ENCODE measurements around the gene FURIN.

Gene FURIN

DNA sequence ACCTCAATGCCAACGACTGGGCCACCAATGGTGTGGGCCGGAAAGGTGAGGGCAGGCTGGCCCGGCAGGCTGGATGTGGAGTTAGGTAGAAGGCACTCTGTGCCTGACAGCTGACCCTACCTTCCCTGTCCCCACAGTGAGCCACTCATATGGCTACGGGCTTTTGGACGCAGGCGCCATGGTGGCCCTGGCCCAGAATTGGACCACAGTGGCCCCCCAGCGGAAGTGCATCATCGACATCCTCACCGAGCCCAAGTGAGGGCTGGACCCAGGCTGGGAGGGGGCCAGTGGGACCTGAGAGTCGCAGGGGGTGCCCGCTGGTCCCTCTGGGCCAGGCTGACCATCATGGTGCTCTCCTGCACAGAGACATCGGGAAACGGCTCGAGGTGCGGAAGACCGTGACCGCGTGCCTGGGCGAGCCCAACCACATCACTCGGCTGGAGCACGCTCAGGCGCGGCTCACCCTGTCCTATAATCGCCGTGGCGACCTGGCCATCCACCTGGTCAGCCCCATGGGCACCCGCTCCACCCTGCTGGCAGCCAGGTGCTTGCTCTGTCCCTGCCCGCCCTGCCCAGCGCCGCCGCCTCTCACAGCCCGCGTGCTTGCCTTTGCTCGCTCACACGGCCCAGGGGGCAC lies 11.5 kb downstream of the FURIN start:
- peaks cover 65% of the 10 kb centered on the region for H3K36me3 ChIP-seq (replicated peaks)
- in situ Hi-C loops (cut with HindIII; ENCODE audit: low pct_ligation_motif_present, low sequenced_read_pairs), result no loop called here

DNA sequence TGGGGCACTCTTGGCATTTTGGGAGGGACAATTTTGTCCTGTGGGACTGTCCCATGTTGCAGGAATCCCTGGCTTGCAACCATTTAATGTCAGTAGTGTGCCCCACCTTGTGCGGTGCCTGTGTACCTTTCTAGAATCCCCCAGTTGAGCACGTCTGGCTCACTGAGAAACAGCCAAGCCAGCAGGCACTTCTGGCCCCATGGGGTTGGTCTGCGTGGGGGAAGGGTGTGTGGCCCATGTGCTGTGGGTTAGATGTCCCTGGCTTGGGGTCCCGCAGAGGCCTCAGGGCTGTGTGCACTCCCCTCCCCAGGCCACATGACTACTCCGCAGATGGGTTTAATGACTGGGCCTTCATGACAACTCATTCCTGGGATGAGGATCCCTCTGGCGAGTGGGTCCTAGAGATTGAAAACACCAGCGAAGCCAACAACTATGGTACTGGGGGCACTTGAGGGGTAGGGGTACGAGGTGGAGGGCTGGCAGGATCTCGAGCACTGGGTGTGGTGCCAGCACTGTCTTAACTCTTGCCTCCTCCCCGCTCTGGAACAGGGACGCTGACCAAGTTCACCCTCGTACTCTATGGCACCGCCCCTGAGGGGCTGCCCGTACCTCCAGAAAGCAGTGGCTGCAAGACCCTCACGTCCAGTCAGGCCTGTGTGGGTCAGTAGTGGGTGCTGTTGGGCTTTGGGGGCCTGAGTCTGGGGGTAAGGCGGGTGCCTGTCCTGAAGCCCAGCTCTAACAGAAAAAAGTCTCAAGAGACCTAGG lies 12.2 kb downstream of the FURIN start:
- in situ Hi-C loops (cut with HindIII; ENCODE audit: low pct_ligation_motif_present, low sequenced_read_pairs), result no loop called here
- TF ChIP-seq, protein P1, sequence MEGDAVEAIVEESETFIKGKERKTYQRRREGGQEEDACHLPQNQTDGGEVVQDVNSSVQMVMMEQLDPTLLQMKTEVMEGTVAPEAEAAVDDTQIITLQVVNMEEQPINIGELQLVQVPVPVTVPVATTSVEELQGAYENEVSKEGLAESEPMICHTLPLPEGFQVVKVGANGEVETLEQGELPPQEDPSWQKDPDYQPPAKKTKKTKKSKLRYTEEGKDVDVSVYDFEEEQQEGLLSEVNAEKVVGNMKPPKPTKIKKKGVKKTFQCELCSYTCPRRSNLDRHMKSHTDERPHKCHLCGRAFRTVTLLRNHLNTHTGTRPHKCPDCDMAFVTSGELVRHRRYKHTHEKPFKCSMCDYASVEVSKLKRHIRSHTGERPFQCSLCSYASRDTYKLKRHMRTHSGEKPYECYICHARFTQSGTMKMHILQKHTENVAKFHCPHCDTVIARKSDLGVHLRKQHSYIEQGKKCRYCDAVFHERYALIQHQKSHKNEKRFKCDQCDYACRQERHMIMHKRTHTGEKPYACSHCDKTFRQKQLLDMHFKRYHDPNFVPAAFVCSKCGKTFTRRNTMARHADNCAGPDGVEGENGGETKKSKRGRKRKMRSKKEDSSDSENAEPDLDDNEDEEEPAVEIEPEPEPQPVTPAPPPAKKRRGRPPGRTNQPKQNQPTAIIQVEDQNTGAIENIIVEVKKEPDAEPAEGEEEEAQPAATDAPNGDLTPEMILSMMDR (IDR thresholded peaks at IDR 0.05; ENCODE audit: low read depth, low read length, missing control alignments), result no peak

More for the DNA sequence above, 11.5 kb downstream of the FURIN start:
- TF ChIP-seq, protein P1 (IDR thresholded peaks at IDR 0.05; ENCODE audit: low read depth, low read length, missing control alignments), result no peak
- no peak overlapping the region for H3K27ac ChIP-seq
- no peak overlapping the region for H3K4me3 ChIP-seq (ENCODE audit: low read depth, low read length)
- no peak for DNase-seq
- H3K27me3 ChIP-seq (replicated peaks), result no peaks in the 10 kb centered on the region

DNA sequence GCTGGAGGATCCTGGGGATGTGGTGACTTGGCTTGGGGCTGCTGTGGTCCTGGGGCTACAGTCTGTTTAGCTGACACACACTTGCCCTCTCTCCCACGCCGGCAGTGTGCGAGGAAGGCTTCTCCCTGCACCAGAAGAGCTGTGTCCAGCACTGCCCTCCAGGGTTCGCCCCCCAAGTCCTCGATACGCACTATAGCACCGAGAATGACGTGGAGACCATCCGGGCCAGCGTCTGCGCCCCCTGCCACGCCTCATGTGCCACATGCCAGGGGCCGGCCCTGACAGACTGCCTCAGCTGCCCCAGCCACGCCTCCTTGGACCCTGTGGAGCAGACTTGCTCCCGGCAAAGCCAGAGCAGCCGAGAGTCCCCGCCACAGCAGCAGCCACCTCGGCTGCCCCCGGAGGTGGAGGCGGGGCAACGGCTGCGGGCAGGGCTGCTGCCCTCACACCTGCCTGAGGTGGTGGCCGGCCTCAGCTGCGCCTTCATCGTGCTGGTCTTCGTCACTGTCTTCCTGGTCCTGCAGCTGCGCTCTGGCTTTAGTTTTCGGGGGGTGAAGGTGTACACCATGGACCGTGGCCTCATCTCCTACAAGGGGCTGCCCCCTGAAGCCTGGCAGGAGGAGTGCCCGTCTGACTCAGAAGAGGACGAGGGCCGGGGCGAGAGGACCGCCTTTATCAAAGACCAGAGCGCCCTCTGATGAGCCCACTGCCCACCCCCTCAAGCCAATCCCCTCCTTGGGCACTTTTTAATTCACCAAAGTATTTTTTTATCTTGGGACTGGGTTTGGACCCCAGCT lies 13.0 kb downstream of the FURIN start:
- in situ Hi-C loops (cut with HindIII; ENCODE audit: low pct_ligation_motif_present, low sequenced_read_pairs), result no loop called here
- no peak for DNase-seq
- peaks cover 57% of the 10 kb centered on the region for H3K36me3 ChIP-seq (replicated peaks)
- no peak overlapping the region for H3K4me3 ChIP-seq (ENCODE audit: low read depth, low read length)
- no peaks in the 10 kb centered on the region for H3K27me3 ChIP-seq (replicated peaks)
- TF ChIP-seq, protein P1 (IDR thresholded peaks at IDR 0.05; ENCODE audit: low read depth, low read length, missing control alignments), result no peak
- H3K27ac ChIP-seq, result no peak overlapping the region

More for the DNA sequence above, 12.2 kb downstream of the FURIN start:
- Histone ChIP-seq H3K36me3 (replicated peaks) (peaks cover 65% of the 10 kb centered on the region), H3K27me3 (replicated peaks) (no peaks in the 10 kb centered on the region), H3K27ac (no peak overlapping the region), H3K4me3 (ENCODE audit: low read depth, low read length) (no peak overlapping the region)
- DNase-seq, result no peak

DNA sequence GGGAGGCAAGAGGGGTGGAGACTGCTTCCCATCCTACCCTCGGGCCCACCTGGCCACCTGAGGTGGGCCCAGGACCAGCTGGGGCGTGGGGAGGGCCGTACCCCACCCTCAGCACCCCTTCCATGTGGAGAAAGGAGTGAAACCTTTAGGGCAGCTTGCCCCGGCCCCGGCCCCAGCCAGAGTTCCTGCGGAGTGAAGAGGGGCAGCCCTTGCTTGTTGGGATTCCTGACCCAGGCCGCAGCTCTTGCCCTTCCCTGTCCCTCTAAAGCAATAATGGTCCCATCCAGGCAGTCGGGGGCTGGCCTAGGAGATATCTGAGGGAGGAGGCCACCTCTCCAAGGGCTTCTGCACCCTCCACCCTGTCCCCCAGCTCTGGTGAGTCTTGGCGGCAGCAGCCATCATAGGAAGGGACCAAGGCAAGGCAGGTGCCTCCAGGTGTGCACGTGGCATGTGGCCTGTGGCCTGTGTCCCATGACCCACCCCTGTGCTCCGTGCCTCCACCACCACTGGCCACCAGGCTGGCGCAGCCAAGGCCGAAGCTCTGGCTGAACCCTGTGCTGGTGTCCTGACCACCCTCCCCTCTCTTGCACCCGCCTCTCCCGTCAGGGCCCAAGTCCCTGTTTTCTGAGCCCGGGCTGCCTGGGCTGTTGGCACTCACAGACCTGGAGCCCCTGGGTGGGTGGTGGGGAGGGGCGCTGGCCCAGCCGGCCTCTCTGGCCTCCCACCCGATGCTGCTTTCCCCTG lies 13.8 kb downstream of the FURIN start:
- no peak overlapping the region for H3K4me3 ChIP-seq (ENCODE audit: low read depth, low read length)
- DNase-seq, result no peak
- TF ChIP-seq, protein P1 (IDR thresholded peaks at IDR 0.05; ENCODE audit: low read depth, low read length, missing control alignments), result no peak
- in situ Hi-C loops (cut with HindIII; ENCODE audit: low pct_ligation_motif_present, low sequenced_read_pairs), result no loop called here
- no peaks in the 10 kb centered on the region for H3K27me3 ChIP-seq (replicated peaks)
- H3K36me3 ChIP-seq (replicated peaks), result peaks cover 51% of the 10 kb centered on the region
- H3K27ac ChIP-seq, result no peak overlapping the region

DNA sequence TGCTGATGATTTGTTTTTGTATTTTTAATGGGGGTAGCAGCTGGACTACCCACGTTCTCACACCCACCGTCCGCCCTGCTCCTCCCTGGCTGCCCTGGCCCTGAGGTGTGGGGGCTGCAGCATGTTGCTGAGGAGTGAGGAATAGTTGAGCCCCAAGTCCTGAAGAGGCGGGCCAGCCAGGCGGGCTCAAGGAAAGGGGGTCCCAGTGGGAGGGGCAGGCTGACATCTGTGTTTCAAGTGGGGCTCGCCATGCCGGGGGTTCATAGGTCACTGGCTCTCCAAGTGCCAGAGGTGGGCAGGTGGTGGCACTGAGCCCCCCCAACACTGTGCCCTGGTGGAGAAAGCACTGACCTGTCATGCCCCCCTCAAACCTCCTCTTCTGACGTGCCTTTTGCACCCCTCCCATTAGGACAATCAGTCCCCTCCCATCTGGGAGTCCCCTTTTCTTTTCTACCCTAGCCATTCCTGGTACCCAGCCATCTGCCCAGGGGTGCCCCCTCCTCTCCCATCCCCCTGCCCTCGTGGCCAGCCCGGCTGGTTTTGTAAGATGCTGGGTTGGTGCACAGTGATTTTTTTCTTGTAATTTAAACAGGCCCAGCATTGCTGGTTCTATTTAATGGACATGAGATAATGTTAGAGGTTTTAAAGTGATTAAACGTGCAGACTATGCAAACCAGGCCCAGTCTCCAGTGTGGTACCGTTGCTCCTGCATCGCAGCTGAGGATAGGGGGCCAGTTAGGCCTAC lies 14.6 kb downstream of the FURIN start:
- TF ChIP-seq, protein P1 (IDR thresholded peaks at IDR 0.05; ENCODE audit: low read depth, low read length, missing control alignments), result no peak
- H3K4me3 ChIP-seq (ENCODE audit: low read depth, low read length), result no peak overlapping the region
- no peak for DNase-seq
- peaks cover 43% of the 10 kb centered on the region for H3K36me3 ChIP-seq (replicated peaks)
- H3K27me3 ChIP-seq (replicated peaks), result no peaks in the 10 kb centered on the region
- in situ Hi-C loops (cut with HindIII; ENCODE audit: low pct_ligation_motif_present, low sequenced_read_pairs), result no loop called here
- H3K27ac ChIP-seq, result no peak overlapping the region
